GM18519 (cell line): Measurements from ENCODE around the gene ANKRD55.
A peak's percentile ranks its signal among the peaks of the same experiment; 100 is the strongest.
"Not testable (repeated sequence)": the region's sequence is repeated elsewhere in the genome, so short reads cannot be mapped to it uniquely, and the experiment has no call there.

ENCODE experiments used
- ATAC-seq: cut with Tn5 transposase; IDR thresholded peaks from one replicate; pipeline ENCODE4 v1.9.1; 2021; ENCODE audit warnings: mild to moderate bottlenecking, moderate library complexity; ENCODE audit not compliant: unreplicated experiment, low FRiP score

The ANKRD55 gene

GRCh38 chr5:56088967-56089829 is 143.9 kb downstream of the ANKRD55 start:
- peak; percentile 91 for ATAC-seq

GRCh38 chr5:56088431-56088949 is 144.6 kb downstream of the ANKRD55 start:
- no peak for ATAC-seq

DNA sequence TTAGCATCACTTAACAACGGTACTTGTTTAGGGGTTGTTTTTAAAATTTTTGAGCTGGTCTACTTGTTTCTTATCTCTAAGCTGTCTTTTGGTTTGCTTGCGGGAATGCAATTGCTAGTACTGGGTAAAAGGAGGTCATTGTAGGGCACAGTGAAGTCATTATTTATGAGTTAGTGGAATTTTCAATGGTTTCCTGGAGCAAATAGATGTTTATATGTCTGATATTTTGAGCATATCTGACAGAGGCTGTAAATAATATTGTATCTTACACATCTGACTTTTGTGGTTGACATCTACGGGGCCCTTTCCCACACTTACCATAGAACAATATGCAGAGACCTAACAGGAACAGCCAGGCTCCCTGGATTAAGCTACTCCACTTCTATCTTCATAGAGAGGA is 147.9 kb downstream of the ANKRD55 start:
- no peak for ATAC-seq

DNA sequence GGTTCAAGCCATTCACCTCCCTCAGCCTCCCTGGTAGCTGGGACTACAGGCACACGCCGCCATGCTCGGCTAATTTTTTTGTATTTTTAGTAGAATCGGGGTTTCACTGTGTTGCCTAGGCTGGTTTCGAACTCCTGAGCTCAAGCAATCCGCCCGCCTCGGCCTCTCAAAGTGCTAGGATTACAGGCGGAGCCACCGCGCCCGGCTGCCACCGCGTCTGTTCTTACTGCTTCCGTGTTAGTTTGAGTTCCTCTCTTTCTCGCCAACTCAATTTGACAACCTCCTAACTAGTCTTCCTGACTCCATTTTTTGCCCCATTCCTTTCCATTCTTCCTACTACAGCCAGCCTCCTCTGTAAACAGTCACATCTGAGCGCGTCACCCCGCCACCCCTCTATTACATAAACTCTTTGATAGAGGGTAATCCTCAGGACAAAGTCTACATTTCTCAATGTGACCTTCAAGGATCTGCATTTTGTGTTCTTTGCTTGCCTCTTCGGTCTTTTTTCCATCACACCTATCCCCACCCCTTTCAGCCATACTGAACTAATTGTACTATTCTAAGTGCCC is 149.8 kb downstream of the ANKRD55 start:
- no peak for ATAC-seq

DNA sequence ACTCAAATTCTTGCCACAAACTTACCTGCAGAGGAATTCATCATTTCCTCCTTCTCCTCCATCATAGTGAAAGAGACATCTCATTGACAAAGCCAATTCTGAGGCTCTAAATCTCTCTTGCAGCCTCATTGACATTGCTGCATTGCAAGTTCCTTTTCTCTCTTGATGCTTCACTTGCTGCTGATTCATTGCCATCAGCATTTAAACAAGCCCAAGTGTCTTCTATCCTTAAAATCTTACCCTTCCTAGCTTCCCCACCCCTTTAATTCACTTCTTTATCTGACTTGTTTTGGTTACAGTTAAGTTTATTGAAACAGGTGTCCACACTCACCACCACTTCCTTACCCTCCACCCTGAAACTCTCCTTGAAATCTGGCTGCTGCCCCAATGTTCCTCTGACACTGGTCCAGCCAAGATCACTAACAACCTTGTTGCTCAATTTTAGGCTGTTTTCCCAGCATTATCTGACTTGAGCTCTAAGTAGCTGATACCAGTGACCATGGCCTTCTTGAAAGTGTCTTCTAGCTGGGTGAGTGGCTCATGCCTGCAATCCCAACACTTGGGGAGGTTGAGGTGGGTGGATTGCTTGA is 152.0 kb downstream of the ANKRD55 start:
- ATAC-seq = peak; percentile 25

DNA sequence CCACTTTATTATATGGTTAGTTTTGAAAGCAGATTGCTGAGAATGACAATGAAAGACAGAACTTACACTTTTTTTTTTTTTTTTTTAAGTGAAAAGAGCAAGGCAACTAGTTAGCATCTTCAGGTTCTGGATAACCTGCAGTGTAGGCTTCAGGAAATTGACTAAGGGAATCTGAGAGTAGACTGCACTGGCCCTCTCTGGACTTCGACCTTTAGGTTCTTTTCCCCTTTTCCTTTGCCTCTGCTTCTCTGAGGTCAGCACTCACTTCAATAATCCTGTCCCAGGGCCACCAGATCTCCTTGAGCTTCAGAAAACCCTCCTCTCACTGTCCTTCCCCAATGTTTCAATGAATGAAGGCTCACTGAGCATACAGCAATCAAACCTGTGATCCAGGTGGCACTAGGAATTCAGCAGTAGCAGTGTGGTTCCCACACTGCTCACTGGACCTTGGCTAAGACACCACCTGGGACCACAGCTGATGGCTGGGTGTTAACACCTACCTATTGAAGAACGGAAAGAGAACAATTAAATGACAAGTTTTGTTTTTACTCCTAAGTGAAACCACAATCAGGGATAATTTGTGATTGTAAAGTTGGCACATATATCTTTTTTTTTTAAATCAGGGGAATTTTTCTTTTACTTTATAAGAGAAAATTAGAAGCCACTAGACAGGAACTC is 152.6 kb downstream of the ANKRD55 start:
- peak; percentile 59 for ATAC-seq

DNA sequence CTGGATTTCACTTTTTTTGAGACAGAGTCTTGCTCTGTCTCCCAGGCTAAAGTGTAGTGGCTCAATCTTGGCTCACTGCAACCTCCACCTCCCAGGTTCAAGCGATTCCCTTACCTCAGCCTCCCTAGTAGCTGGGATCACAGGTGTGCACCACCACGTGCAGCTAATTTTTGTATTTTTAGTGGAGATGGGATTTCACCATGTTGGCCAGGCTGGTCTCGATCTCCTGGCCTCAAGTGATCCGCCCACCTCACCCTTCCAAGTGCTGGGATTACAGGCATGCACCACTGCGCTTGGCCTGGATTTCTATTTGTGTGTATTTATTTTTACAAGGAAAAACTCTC is 154.0 kb downstream of the ANKRD55 start:
- ATAC-seq = not testable (repeated sequence)

DNA sequence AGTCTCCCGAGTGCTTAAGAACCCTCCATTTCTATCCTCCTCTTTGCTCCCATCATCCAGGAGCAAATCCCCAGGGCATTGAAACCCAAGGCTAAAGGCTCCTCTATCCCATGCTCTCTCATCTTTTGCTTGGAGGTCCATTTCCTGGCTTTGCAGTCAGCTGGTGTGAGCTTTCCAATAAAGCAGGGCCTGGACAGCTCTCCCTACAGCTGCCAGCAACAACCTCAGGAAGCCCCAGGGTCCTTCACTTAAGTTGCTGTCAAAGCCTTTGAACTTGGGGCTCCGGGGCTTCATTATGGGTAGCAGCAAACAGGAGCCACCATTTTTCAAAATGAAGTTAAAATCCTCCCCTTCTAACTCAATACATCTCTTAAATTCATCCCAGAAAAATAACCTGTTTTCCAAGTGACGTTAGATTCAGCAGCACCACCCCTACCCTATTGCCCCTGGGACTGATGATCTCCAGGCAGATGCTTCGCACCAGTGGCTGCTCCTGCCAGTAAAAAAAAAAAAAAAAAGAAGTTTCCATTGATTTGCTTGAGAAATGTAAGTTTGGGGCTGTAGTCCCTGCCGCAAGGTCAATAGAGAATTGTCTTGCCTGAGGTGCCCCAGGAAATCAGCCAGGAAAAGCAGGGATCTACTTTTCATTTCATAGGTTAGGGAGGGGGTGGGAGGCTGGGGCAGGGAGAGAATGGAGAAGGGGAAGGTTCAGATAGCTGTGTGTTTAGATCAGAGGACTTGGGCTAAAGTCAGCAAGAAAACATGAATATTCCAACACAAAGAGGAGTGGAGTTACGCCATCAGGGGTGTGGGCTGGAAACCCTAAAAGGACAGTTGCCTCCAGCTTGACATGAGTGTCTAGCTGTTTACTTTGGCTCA is 154.6 kb downstream of the ANKRD55 start:
- no peak for ATAC-seq

- no peak for ATAC-seq
Observed at GRCh38 chr5:56077796-56078233, 155.3 kb downstream of the ANKRD55 start.

GRCh38 chr5:56076486-56076885 is 156.6 kb downstream of the ANKRD55 start:
- ATAC-seq = no peak

DNA sequence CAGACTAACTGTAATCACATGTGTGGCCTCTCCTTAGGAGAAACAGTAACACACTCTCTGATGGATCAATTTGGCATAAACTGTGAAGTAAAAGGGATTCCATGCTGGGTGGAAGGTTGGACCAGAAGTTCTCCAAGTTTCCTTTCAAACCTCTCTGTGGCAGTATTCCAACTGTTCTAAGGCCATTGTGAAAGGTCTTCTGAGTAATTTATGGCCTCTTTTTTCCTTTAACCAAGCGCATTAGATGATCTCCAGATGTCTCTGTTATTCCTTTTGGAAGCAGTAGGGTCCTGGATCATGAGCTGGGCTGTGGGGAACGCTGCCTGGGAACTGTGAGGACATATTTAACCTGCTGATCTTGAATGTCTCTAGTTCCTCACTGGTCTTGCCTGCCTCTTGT is 157.8 kb downstream of the ANKRD55 start:
- no peak for ATAC-seq

- ATAC-seq = no peak
Observed at GRCh38 chr5:56072863-56073766, 160.0 kb downstream of the ANKRD55 start.

DNA sequence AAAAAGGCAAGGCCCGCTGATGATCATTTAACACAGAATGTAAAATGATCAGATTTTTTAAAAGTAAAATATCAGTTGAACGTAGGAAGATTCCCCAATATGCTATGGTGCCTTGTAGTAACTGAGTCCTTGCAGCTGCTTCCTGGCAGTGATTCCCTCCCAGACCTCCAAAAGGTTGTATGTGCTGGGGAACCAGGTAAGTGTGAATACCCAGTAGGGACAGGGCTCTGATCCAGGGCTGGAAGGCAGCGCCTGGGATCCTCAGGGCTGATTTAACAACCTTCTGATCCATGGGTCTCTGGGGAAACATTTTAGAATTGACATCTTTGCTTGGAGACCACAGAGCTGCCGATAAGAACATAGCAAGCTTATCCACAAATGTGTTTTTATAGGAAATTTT is 161.7 kb downstream of the ANKRD55 start:
- no peak for ATAC-seq

DNA sequence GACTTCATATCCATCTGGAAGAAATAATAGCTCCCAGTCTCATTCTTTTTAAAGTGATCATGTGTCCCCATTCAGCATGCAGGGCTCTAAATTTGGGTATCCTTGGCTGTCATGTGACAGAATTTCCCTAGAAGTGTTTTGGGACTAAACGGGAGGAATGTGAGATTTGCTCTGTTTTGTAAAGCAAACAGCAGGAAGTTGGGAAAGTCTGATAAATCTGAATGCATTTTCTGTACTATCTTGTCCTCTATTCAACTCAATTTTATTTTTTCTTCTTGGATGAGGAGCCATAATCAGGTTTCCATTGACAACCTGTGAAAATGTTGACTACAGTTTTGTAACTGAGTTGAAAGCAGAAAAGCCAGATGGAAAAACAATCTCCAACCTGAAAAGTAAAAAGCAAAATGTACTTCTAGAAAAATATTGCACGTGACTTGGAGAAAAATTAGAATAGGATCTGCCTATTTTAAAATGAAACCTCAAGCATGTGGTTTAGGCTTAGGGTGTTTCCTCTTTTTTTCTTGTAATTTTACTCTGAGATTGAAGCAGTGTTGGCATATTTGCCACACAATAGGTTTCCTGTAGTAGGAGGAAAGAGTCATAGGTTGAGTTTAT is 162.2 kb downstream of the ANKRD55 start:
- ATAC-seq = no peak

DNA sequence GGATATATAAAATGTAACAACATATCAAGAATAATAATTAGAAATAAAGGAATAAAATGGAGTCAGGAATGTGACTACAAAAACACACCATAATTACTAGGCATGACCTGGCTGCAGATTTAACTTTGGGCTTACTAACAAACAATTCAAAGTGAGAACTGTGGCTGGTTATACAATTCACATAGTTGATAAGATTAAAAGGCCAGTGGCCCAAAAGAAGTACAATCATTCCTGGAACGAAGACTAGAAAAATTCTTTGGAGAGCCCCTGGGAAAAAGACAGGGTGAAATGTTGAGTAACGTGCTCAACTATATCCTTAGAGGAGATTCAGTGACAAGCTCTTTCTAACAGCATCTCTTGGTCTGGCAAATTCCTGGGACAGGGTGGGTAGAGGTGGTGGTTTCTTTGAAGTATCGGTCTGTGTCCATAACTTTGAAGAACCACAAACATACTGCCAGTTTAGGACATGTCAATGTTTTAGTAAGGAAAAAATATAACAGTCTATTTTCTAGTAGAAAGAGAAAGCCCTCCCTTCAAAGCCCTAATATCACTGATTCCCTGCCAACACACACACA is 163.4 kb downstream of the ANKRD55 start:
- no peak for ATAC-seq

GRCh38 chr5:56066931-56067450 is 166.1 kb downstream of the ANKRD55 start:
- ATAC-seq = no peak

DNA sequence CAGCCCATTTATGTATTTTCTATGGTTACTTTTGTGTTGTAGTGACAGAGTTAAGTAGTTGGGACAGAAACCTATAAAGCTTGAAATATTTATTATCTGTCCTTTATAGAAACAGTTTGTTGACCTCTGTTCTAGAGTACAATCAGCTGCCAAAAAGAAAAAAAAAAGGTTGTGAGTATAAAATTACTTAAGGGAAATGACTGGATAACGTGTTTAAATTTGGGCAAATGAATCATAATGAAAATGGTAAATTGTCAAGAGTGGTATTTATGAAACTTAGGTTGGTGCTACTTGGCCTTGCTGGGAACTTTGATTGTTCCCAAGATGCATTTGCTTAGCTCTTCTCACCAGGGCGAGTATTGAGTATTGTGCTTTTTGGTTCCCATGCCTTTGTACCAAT is 168.1 kb downstream of the ANKRD55 start:
- no peak for ATAC-seq
